Endothelial cell of umbilical vein (primary cell): ENCODE results near the gene RANBP17.

ENCODE experiments used
- POLR2A ChIP-seq: IDR thresholded peaks from 2 replicates; pipeline ENCODE4 v1.6.1; 2012; ENCODE audit warnings: low read depth, mild to moderate bottlenecking, control low read depth, low read length
- POLR2AphosphoS5 ChIP-seq: IDR thresholded peaks from 2 replicates; pipeline ENCODE4 v1.6.1; 2012; ENCODE audit warnings: low read depth, mild to moderate bottlenecking, control low read depth, low read length, moderate library complexity; ENCODE audit not compliant: insufficient read depth
- TF ChIP-seq, protein P1 (sequence below), 2 donors: IDR thresholded peaks; 1 replicate in 1 of 2; 2 replicates in 1 of 2; pipeline ENCODE4 v1.5.1; 2011; ENCODE audit warnings: low read length in 2 of 2, mild to moderate bottlenecking in 2 of 2, moderate library complexity in 2 of 2, control low read depth in 1 of 2, inconsistent platforms in 1 of 2, low read depth in 1 of 2; ENCODE audit not compliant: insufficient read depth in 1 of 2; ENCODE audit errors: extremely low read depth in 1 of 2

DNA sequence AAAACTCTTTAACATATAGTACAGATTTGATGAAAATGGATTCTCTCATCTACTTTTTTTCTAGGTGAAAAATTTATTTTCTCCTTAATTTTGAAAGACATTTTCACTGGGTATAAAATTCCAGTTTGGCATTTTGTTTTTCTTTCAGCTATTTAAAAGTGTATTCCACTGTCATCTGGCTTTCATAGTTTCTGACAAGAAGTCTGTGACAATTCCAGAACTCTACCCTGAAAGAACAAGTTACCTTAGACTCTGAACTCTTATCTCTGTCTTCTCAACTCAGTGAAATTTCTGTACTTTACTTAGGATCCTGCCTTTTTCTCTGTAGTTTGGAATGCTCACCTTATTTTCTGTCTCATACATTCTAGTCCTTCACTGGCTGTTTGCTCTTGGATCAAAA lies 161.7 kb downstream of the RANBP17 start:
- TF ChIP-seq, protein P1, sequence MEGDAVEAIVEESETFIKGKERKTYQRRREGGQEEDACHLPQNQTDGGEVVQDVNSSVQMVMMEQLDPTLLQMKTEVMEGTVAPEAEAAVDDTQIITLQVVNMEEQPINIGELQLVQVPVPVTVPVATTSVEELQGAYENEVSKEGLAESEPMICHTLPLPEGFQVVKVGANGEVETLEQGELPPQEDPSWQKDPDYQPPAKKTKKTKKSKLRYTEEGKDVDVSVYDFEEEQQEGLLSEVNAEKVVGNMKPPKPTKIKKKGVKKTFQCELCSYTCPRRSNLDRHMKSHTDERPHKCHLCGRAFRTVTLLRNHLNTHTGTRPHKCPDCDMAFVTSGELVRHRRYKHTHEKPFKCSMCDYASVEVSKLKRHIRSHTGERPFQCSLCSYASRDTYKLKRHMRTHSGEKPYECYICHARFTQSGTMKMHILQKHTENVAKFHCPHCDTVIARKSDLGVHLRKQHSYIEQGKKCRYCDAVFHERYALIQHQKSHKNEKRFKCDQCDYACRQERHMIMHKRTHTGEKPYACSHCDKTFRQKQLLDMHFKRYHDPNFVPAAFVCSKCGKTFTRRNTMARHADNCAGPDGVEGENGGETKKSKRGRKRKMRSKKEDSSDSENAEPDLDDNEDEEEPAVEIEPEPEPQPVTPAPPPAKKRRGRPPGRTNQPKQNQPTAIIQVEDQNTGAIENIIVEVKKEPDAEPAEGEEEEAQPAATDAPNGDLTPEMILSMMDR (IDR thresholded peaks at IDR 0.05; ENCODE audit: extremely low read depth in 1 of 2, insufficient read depth in 1 of 2, low read depth in 1 of 2, low read length in 2 of 2): no peak
- no peak for TF ChIP-seq POLR2AphosphoS5
- no peak for TF ChIP-seq POLR2A
